SK-N-SH (cell line): Measurements from ENCODE around the gene GABRA1. TPM values are rescaled to one million over a fixed set of nuclear protein-coding genes. Genes with fewer than 3 reads are reported as not detected.

Source experiments
- CTCF ChIA-PET: fragments of 300-600, 350-600 bp; formaldehyde crosslinking; extraction: SDS; loops from one replicate; lab custom pipeline; 2021; lab: Yijun Ruan, JAX
- POLR2A ChIA-PET: fragments of 350-600 bp; sonication (Branson Sonifier 250); formaldehyde crosslinking; extraction: SDS; loops from one replicate; lab custom pipeline; 2020; ENCODE audit warnings: antibody characterized with exemption, inconsistent platforms; lab: Yijun Ruan, JAX
- DNase-seq: peaks from one replicate; pipeline ENCODE4 v3.0.0; 2012
- H2AFZ ChIP-seq: fragments of 200-600 bp; sonication (generic); 2 replicates; pipeline ENCODE4 v1.8.1; 2016; ENCODE audit warnings: antibody characterized with exemption, mild to moderate bottlenecking, low read depth
- H3F3A ChIP-seq: fragments of 200-600 bp; sonication (generic); replicated peaks from 2 replicates; pipeline ENCODE3; 2016; ENCODE audit warnings: antibody characterized with exemption, mild to moderate bottlenecking; ENCODE audit not compliant: insufficient read depth
- H3K27ac ChIP-seq, 2 experiments: fragments of 200-500 bp in 1 of 2; fragments of 200-600 bp in 1 of 2; sonication (Bioruptor generic) in 1 of 2; sonication (generic), shearing (Covaris generic) in 1 of 2; 2 replicates each; pipeline versions ENCODE4 v1.5.1 to v1.6.1; 2014 to 2016; ENCODE audit warnings: low read depth in 2 of 2, inconsistent platforms in 1 of 2, low read length in 1 of 2, mild to moderate bottlenecking in 1 of 2, mixed read lengths in 1 of 2
- H3K27me3 ChIP-seq: fragments of 200-600 bp; sonication (generic), shearing (Covaris generic); 2 replicates; pipeline ENCODE4 v1.6.1; 2016; ENCODE audit warnings: mixed run types; ENCODE audit not compliant: insufficient read depth
- H3K36me3 ChIP-seq, 2 experiments: fragments of 200-500 bp in 1 of 2; fragments of 200-600 bp in 1 of 2; sonication (Bioruptor generic) in 1 of 2; sonication (generic) in 1 of 2; replicated peaks in 1 of 2; 2 replicates each; pipeline versions ENCODE3 to v1.5.1; 2014 to 2016; ENCODE audit warnings: low read length in 1 of 2, mild to moderate bottlenecking in 1 of 2; ENCODE audit not compliant: insufficient read depth in 2 of 2, control insufficient read depth in 1 of 2
- H3K4me1 ChIP-seq, 2 experiments: fragments of 200-500 bp in 1 of 2; fragments of 200-600 bp in 1 of 2; sonication (Bioruptor generic) in 1 of 2; sonication (generic), shearing (Covaris generic) in 1 of 2; 2 replicates each; pipeline versions ENCODE4 v1.5.1 to v1.6.1; 2014 to 2016; ENCODE audit warnings: low read depth in 1 of 2, low read length in 1 of 2, mixed run types in 1 of 2; ENCODE audit not compliant: insufficient read depth in 2 of 2, control insufficient read depth in 1 of 2
- H3K4me2 ChIP-seq: fragments of 200-600 bp; sonication (generic), shearing (Covaris generic); 2 replicates; pipeline ENCODE4 v1.6.1; 2017; ENCODE audit warnings: mixed run types
- H3K4me3 ChIP-seq, 2 experiments: fragments of 200-500 bp in 1 of 2; fragments of 200-600 bp in 1 of 2; sonication (Bioruptor generic) in 1 of 2; sonication (generic), shearing (Covaris generic) in 1 of 2; 2 replicates each; pipeline versions ENCODE4 v1.5.1 to v1.8.1; 2014 to 2016; ENCODE audit warnings: low read depth in 2 of 2, inconsistent platforms in 1 of 2, low read length in 1 of 2, mild to moderate bottlenecking in 1 of 2, mixed read lengths in 1 of 2, moderate library complexity in 1 of 2
- H3K79me2 ChIP-seq: fragments of 200-600 bp; sonication (generic); 2 replicates; pipeline ENCODE4 v1.8.1; 2017; ENCODE audit warnings: mild to moderate bottlenecking; ENCODE audit not compliant: insufficient read depth
- H3K9ac ChIP-seq: fragments of 200-600 bp; sonication (generic); 2 replicates; pipeline ENCODE4 v1.6.1; 2017; ENCODE audit warnings: mixed run types
- H3K9me2 ChIP-seq: fragments of 200-600 bp; sonication (generic); 2 replicates; pipeline ENCODE4 v1.6.1; 2017; ENCODE audit warnings: mixed run types
- H3K9me3 ChIP-seq: fragments of 200-600 bp; sonication (generic); 2 replicates; pipeline ENCODE4 v1.6.1; 2017; ENCODE audit warnings: mixed run types, mild to moderate bottlenecking, moderate library complexity
- H4K20me1 ChIP-seq: fragments of 200-600 bp; sonication (generic); 2 replicates; pipeline ENCODE4 v1.6.1; 2017; ENCODE audit warnings: mild to moderate bottlenecking, mixed run types; ENCODE audit not compliant: insufficient read depth
- CHD2 ChIP-seq: fragments of 150-350 bp; IDR thresholded peaks from 2 replicates; pipeline ENCODE4 v1.6.1; 2018; ENCODE audit warnings: low read length; ENCODE audit not compliant: partially characterized antibody
- ELF1 ChIP-seq: IDR thresholded peaks from 2 replicates; pipeline ENCODE4 v1.4.0; 2012
- EP300 ChIP-seq, 2 experiments: IDR thresholded peaks; 2 replicates each; pipeline versions ENCODE4 v1.4.0 to v1.6.1; 2012; ENCODE audit warnings: borderline replicate concordance in 1 of 2, low read depth in 1 of 2, low read length in 1 of 2
- EZH2phosphoT487 ChIP-seq: fragments of 200-600 bp; sonication (generic); IDR thresholded peaks from 2 replicates; pipeline ENCODE4 v1.6.1; 2017; ENCODE audit warnings: low read depth, mixed run types, mild to moderate bottlenecking, antibody characterized with exemption, moderate library complexity, borderline replicate concordance
- FOXM1 ChIP-seq: IDR thresholded peaks from 2 replicates; pipeline ENCODE4 v1.4.0; 2012; ENCODE audit warnings: low read depth, mild to moderate bottlenecking
- GABPA ChIP-seq: IDR thresholded peaks from 2 replicates; pipeline ENCODE4 v1.4.0; 2012; ENCODE audit warnings: low read depth, mild to moderate bottlenecking
- GATA2 ChIP-seq: sonication (generic); formaldehyde crosslinking; IDR thresholded peaks from 2 replicates; pipeline ENCODE4 v1.5.0; 2020; ENCODE audit warnings: mild to moderate bottlenecking, missing genetic modification reagents
- JUND ChIP-seq: IDR thresholded peaks from 2 replicates; pipeline ENCODE4 v1.4.0; 2012
- MEF2A ChIP-seq: IDR thresholded peaks from 2 replicates; pipeline ENCODE4 v1.4.0; 2012; ENCODE audit warnings: low read depth, borderline replicate concordance
- NFIC ChIP-seq: IDR thresholded peaks from 2 replicates; pipeline ENCODE4 v1.4.0; 2012; ENCODE audit warnings: borderline replicate concordance
- RCOR1 ChIP-seq: fragments of 150-350 bp; IDR thresholded peaks from 2 replicates; pipeline ENCODE4 v1.6.1; 2017; ENCODE audit warnings: antibody characterized with exemption, low read length
- RFX5 ChIP-seq: IDR thresholded peaks from 2 replicates; pipeline ENCODE4 v1.6.1; 2012; ENCODE audit warnings: mild to moderate bottlenecking, improper control_type of control experiment, low read length
- TEAD4 ChIP-seq: IDR thresholded peaks from 2 replicates; pipeline ENCODE4 v1.4.0; 2012; ENCODE audit warnings: mild to moderate bottlenecking, borderline replicate concordance; ENCODE audit not compliant: insufficient read depth
- USF2 ChIP-seq: fragments of 150-350 bp; IDR thresholded peaks from 2 replicates; pipeline ENCODE4 v1.6.1; 2017; ENCODE audit warnings: antibody characterized with exemption, low read length, low read depth, borderline replicate concordance
- YY1 ChIP-seq: IDR thresholded peaks from 2 replicates; pipeline ENCODE4 v1.4.0; 2012; ENCODE audit warnings: low read depth, mild to moderate bottlenecking
- ZBTB33 ChIP-seq: IDR thresholded peaks from 2 replicates; pipeline ENCODE4 v1.4.0; 2012; ENCODE audit warnings: low read depth, borderline replicate concordance
- WGBS: methylation state at CpG from one replicate; pipeline ENCODE4 v1.1.6; 2017; ENCODE audit warnings: low lambda C conversion rate; 5-methylcytosine and 5-hydroxymethylcytosine counted together
- polyA plus RNA-seq, 3 experiments: library from polyadenylated mRNA; depleted of rRNA; stranded (reverse); fragments of >200 nt; gene quantifications; 2 replicates each; pipeline ENCODE4 v1.2.3, GENCODE V29; 2012
- TF ChIP-seq, protein P1 (sequence below): fragments of 150-350 bp; IDR thresholded peaks from 2 replicates; pipeline ENCODE4 v1.6.1; 2016; ENCODE audit warnings: mild to moderate bottlenecking, low read depth, low read length
- TF ChIP-seq, protein P2 (sequence below): IDR thresholded peaks from 2 replicates; pipeline ENCODE4 v1.4.0; 2012; ENCODE audit warnings: low read depth
- TF ChIP-seq, protein P3 (sequence below): IDR thresholded peaks from 2 replicates; pipeline ENCODE4 v1.6.1; 2012; ENCODE audit warnings: mild to moderate bottlenecking, low read depth, low read length, moderate library complexity

Gene GABRA1
- polyA plus RNA-seq, 1 of the 3 experiments (the other 2 are of a cell fraction), result not detected

GRCh38 chr5:161899590-161899989 lies 51.7 kb downstream of the GABRA1 start:
- DNase-seq, result no peak
- ChIA-PET CTCF (interaction anchor here (1.5 kb wide), 1 partner anchor 8 kb away, joined by 4 read pairs; no protein-coding TSS in a partner anchor), POLR2A (no interaction called here)
- no peaks in the 10 kb centered on the region for H3K9me2 ChIP-seq
- no peaks in the 10 kb centered on the region for H3K9me3 ChIP-seq
- H3K4me2 ChIP-seq, result no peak overlapping the region
- no peaks in the 10 kb centered on the region for H3K36me3 ChIP-seq
- H3K79me2 ChIP-seq, result no peaks in the 10 kb centered on the region
- no peak overlapping the region for H3K9ac ChIP-seq
- no peak overlapping the region for H3K4me3 ChIP-seq
- no peak for TF ChIP-seq EZH2phosphoT487
- TF ChIP-seq GATA2, result no peak
- TF ChIP-seq, protein P1, sequence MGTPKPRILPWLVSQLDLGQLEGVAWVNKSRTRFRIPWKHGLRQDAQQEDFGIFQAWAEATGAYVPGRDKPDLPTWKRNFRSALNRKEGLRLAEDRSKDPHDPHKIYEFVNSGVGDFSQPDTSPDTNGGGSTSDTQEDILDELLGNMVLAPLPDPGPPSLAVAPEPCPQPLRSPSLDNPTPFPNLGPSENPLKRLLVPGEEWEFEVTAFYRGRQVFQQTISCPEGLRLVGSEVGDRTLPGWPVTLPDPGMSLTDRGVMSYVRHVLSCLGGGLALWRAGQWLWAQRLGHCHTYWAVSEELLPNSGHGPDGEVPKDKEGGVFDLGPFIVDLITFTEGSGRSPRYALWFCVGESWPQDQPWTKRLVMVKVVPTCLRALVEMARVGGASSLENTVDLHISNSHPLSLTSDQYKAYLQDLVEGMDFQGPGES, result no peak
- no peak for TF ChIP-seq TEAD4
- TF ChIP-seq, protein P2, sequence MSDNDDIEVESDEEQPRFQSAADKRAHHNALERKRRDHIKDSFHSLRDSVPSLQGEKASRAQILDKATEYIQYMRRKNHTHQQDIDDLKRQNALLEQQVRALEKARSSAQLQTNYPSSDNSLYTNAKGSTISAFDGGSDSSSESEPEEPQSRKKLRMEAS, result no peak
- no peak for TF ChIP-seq GABPA
- TF ChIP-seq YY1, result no peak
- no peak for TF ChIP-seq RFX5
- TF ChIP-seq EP300 (IDR thresholded peaks at IDR 0.05; ENCODE audit: borderline replicate concordance in 1 of 2, low read depth in 1 of 2, low read length in 1 of 2), result no peak
- TF ChIP-seq JUND, result no peak
- no peak for TF ChIP-seq MEF2A
- no peaks in the 10 kb centered on the region for H4K20me1 ChIP-seq
- no peak overlapping the region for H2AFZ ChIP-seq
- no peaks in the 10 kb centered on the region for H3F3A ChIP-seq
- H3K4me1 ChIP-seq, result no peaks in the 10 kb centered on the region
- no peak overlapping the region for H3K27ac ChIP-seq
- no peaks in the 10 kb centered on the region for H3K27me3 ChIP-seq

- Histone ChIP-seq H2AFZ (no peak overlapping the region), H3K36me3 (no peaks in the 10 kb centered on the region), H3K9me3 (no peaks in the 10 kb centered on the region), H3K27ac (no peak overlapping the region), H3K9me2 (no peaks in the 10 kb centered on the region), H3K4me2 (no peak overlapping the region), H3K79me2 (no peaks in the 10 kb centered on the region), H3K4me1 (no peaks in the 10 kb centered on the region), H3K27me3 (no peaks in the 10 kb centered on the region), H4K20me1 (no peaks in the 10 kb centered on the region), H3K9ac (no peak overlapping the region), H3K4me3 (no peak overlapping the region), H3F3A (no peaks in the 10 kb centered on the region)
- POLR2A ChIA-PET, result no interaction called here
- CTCF ChIA-PET, result interaction anchor here (1.5 kb wide), 1 partner anchor 9 kb away, joined by 4 read pairs; no protein-coding TSS in a partner anchor
- DNase-seq, result no peak
- WGBS, result 33% methylated on average over 1 of the region's 1 CpG
- no peak for TF ChIP-seq CHD2
- TF ChIP-seq, protein P1, result no peak
- TF ChIP-seq ZBTB33, result no peak
- TF ChIP-seq, protein P3, sequence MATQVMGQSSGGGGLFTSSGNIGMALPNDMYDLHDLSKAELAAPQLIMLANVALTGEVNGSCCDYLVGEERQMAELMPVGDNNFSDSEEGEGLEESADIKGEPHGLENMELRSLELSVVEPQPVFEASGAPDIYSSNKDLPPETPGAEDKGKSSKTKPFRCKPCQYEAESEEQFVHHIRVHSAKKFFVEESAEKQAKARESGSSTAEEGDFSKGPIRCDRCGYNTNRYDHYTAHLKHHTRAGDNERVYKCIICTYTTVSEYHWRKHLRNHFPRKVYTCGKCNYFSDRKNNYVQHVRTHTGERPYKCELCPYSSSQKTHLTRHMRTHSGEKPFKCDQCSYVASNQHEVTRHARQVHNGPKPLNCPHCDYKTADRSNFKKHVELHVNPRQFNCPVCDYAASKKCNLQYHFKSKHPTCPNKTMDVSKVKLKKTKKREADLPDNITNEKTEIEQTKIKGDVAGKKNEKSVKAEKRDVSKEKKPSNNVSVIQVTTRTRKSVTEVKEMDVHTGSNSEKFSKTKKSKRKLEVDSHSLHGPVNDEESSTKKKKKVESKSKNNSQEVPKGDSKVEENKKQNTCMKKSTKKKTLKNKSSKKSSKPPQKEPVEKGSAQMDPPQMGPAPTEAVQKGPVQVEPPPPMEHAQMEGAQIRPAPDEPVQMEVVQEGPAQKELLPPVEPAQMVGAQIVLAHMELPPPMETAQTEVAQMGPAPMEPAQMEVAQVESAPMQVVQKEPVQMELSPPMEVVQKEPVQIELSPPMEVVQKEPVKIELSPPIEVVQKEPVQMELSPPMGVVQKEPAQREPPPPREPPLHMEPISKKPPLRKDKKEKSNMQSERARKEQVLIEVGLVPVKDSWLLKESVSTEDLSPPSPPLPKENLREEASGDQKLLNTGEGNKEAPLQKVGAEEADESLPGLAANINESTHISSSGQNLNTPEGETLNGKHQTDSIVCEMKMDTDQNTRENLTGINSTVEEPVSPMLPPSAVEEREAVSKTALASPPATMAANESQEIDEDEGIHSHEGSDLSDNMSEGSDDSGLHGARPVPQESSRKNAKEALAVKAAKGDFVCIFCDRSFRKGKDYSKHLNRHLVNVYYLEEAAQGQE, result no peak
- TF ChIP-seq FOXM1, result no peak
- no peak for TF ChIP-seq ELF1
- TF ChIP-seq TEAD4, result no peak
- no peak for TF ChIP-seq MEF2A
- TF ChIP-seq USF2, result no peak
- TF ChIP-seq NFIC, result no peak
- TF ChIP-seq RCOR1, result no peak
These were observed 53.1 kb downstream of the GABRA1 start for GRCh38 chr5:161900981-161901380.
